IPS-18c (cell line): Measurements from ENCODE around the gene AP1S2.
A peak's percentile ranks its signal among the peaks of the same experiment; 100 is the strongest.

Experiments used
- H3K4me3 ChIP-seq: 2 replicates; pipeline ENCODE4 v1.7.0; 2013; ENCODE audit warnings: low read depth, mild to moderate bottlenecking, low read length, moderate library complexity; ENCODE audit not compliant: insufficient read depth
- H3K9me3 ChIP-seq: one replicate; pipeline ENCODE4 v1.6.1; 2013; ENCODE audit warnings: mild to moderate bottlenecking, low read length, moderate library complexity; ENCODE audit not compliant: control insufficient read depth, insufficient read depth

The AP1S2 gene

DNA sequence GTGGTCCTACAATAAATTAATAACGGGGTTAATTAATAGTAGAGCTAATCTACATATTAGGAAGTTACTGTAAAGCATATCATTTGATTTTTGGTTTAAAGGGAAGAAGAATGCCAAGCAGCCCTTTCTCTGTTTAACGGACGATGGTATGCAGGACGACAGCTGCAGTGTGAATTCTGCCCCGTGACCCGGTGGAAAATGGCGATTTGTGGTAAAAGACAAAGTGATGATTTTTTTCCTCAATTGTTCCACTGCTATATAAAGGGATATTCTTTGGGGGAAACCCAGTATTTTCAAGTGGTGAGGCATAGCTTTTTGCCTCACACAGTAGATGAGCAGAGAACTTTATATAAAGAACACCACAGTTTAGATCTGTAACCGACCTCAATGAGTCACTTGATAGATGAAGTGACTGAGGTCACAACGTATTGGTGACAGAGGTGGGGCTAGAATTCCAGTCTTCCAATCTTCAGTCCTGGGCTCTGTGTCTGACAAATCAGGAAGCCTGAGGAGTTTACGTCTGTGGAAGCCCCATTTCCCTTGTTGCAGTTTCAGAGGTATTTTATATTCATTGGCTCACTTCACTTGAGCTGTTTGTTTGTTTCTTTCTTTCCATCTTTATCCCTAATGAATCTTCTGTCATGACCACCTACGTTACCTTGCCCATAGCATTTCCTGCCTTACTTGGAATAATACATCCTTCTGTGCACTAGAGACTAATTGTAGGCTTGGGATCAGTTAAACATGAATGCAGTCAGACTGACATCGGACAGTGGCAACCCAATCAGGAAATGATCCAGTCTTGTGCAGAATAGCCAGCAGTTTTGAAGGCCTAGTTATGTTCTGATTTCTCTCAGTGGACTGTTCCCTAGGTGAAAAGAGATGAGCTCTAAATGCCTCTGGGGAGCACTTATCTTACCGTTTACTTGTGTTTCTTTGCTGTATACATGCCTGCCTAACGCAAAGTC is 34.2 kb downstream of the AP1S2 start:
- Histone ChIP-seq H3K4me3 (no peak overlapping the region), H3K9me3 (no peaks in the 10 kb centered on the region)

DNA sequence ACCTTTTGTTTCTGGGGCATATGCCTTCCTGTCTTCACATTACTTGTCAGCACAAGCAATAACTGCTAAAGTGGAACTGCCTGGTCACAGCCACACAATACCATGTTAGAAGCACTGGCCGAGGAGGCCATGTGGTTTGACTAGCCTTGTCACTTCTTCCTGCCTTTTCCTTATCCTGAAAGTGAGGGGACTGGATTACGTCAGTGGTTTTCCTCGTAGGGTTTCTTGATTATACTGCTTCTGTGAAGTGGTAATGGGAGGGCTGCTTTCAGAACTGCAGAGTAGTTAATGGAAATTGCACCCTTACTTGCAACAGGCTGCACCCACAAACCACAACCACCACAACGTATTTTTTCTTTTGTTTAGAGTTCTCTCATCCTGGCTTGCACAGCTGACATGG is 37.7 kb downstream of the AP1S2 start:
- Histone ChIP-seq H3K9me3 (no peaks in the 10 kb centered on the region), H3K4me3 (no peak overlapping the region)

DNA sequence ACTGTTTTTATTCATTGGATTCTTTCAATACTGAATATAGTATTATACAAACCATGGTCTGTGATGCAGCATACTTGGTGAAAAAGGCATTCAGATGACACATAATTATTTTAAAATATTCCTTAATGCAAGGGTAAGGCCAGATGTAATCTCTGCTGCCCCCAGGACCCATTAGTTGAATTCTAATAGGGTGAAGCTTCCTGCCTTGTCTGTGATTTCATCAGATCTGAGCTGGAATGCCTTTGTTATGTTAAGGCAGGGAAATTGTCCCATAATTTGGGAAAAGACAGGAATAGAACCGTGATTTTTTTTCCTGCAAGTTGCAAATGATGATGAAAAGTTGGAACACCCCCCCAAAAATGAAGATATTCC is 38.2 kb downstream of the AP1S2 start:
- Histone ChIP-seq H3K4me3 (no peak overlapping the region), H3K9me3 (no peaks in the 10 kb centered on the region)

DNA sequence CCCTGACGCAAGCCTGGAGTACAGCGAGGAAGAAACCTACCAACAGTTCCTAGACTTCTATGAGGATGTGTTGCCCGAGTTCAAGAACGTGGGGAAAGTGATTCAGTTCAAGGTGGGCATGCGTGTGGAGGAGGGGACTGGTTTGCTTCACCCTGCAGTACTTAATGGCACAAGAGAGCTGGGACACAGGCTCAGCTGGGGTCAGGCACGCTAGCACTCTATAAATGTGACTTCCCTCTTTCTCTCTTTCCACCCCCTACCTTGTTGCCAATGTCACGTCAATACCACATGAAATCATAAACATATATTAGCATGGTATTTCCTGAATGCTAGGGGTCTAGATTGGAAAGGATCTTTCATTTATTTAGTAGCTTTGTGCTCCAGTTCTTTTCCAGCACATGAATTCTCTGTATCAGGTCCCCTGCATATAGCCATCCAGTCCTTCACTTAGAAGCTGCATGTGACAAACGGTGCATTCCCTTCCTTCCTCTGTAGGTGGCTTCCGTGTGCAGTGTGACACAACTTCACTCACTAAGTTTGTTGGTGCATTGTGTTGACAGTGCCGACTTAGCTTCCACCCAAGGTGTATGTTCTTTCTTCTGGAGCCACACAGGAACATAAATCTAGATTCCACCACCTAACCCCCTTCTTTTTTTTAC is 38.7 kb downstream of the AP1S2 start:
- H3K9me3 ChIP-seq, result no peaks in the 10 kb centered on the region
- no peak overlapping the region for H3K4me3 ChIP-seq

DNA sequence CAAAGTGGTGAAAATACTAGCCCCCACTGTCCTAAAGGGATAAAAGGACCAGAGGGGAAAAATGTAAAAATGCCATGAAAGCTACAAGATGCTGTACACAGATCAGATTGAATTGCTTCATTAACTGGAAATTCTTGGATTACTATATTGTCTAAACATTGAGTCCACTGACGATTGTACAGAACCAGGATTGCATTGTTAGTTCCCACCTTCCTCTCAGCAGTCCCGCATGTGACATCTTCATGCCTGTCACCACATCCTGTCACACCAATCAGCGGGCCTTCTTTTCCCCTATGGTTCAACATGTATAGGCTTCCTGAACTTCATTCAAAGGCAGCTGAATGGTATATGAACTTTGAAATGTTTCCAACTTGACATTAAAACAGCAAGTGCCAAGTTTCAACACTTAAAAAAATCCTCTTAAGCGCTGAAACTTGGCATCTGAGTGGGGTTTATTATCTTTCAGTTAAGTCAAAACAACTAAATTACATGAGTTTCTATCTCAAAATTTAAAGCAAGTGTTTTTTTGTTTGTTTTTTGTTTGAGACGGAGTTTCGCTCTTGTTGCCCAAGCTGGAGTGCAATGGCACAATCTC is 39.7 kb downstream of the AP1S2 start:
- H3K9me3 ChIP-seq, result no peaks in the 10 kb centered on the region

DNA sequence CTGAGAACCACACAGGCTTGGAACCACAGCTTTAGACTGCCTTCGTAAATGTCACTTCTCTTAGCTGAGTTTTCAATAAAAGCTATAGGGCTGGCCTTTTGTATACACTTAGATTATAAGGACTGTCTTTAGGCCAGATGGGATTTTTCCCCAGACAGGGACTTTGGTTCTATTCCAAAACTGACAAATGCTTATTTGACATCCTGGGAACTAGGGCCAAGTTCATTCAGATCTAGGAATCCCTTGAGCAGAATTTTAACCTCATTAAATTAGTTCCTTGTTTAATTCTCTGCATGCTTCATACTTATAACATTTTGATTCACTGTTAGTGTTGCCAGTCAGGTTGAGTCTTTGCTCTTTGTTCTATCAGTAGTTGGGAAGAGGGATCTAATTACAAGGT is 41.2 kb downstream of the AP1S2 start:
- H3K4me3 ChIP-seq, result no peak overlapping the region
- no peaks in the 10 kb centered on the region for H3K9me3 ChIP-seq

More for the DNA sequence above, 39.7 kb downstream of the AP1S2 start:
- no peak overlapping the region for H3K4me3 ChIP-seq

DNA sequence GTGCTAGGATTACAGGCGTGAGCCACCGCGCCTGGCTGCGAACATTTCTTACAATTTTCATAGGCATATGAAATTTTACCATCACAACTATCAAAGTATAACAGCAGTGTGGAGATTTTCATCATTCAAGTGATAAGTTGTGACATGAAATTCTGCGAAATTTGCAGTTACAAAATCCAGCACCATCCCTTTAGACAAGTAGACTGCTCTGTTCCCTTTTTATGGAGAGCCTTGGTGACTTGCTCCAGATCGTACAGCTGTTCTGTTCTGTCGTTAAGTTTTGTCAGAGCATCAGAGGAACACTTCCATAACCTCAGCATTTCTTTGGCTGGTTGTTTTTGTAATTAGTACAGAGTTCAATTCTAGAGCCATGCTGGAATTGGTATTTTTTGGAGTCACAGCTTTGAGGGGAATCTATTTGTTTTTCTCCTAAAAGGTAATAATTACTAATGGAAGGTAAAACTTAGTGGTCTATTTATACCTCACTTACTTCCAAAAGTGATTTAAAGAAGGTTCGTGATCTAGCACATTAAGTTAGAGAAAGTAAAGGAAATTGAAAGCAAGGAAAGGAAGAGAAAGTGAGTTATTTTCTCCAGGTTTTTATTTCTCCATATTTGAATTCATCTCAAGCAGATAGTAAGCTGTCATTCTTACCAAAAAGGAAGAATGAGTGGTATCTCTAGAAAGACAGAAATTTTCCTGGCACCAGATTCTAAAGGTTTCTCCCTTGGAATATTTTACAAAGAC is 42.2 kb downstream of the AP1S2 start:
- H3K4me3 ChIP-seq, result no peak overlapping the region
- H3K9me3 ChIP-seq, result no peaks in the 10 kb centered on the region

DNA sequence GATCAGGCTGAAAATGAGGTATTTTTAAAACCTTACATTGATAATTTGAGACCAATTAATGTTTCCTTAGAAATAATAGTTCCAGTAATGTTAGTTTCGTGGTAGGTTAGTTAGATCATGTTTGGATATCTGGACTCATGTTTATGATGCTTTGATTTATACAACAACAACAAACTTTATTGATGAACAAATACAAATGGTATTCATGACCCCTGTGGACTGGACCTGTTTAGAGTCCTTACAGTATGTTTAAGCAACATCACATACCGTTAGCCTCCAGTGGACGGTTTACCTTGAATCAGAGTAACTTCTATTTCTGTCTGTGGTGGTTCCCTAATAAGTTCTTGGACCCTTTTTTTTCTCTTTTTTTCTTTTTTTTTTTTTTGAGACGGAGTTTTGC is 46.4 kb downstream of the AP1S2 start:
- Histone ChIP-seq H3K9me3 (no peaks in the 10 kb centered on the region), H3K4me3 (no peak overlapping the region)

DNA sequence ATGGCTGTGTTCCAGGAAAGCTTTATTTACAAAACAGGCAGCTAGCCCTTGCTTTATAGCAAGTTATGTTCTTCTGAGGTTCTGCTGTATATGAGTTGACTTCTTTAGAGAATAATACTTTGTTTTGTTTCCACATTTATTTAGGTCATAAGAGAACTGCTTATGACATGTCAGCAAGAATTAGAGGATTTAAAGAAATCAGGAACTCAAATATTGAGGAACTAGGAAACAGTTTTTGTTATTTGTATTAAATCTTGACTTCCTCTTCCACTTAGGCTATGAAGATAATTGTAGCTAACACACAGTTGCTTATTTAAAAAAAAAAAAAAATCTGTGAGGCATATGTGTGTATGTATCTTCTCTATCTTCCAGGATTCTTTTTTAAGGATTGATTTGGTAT is 50.0 kb downstream of the AP1S2 start:
- no peaks in the 10 kb centered on the region for H3K9me3 ChIP-seq
- no peak overlapping the region for H3K4me3 ChIP-seq

DNA sequence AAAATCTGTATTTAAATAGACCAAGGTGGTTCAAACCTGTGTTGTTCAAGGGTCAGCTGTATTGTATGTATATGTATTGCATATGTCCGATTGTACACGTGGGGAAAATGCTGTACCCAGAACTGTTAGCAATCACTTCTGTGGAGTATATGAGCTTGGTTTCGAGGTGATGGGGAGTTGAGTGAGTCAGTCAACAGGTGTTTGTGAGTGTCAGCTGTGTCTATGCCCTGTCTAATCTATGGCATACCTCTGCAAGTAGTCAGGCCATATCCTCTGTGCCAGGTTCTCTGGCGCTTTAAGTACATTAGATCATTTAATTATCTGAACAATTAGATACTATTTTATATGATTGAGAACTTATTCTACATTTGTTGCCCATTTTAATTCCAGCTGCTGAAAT is 56.9 kb downstream of the AP1S2 start:
- no peaks in the 10 kb centered on the region for H3K9me3 ChIP-seq
- no peak overlapping the region for H3K4me3 ChIP-seq

DNA sequence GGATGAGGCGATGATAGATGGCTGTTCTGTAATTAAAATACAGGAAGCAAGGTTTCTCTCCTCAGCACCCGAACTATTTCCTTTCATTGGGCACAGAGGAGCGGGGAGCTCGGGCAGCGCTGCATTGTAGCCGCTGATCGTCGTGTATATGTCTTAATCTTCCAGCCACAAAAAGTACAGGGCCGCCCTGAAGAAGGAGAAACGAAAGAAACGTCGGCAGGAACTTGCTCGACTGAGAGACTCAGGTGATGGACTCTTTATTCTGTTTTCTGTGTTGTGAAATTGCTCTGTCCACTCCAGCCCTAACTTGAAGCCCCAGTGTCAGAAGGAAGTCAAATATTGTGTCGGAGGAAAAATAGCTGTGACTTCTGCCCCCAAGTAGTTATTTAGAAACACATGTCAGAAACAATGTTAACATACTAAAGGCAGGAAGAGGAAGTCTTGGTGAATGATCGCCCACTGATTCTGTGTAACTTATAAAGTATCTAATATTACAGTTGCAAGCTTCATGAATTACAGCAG is 63.8 kb downstream of the AP1S2 start:
- peak overlapping the region; percentile 99 for H3K4me3 ChIP-seq
- peaks cover 2% of the 10 kb centered on the region for H3K9me3 ChIP-seq

DNA sequence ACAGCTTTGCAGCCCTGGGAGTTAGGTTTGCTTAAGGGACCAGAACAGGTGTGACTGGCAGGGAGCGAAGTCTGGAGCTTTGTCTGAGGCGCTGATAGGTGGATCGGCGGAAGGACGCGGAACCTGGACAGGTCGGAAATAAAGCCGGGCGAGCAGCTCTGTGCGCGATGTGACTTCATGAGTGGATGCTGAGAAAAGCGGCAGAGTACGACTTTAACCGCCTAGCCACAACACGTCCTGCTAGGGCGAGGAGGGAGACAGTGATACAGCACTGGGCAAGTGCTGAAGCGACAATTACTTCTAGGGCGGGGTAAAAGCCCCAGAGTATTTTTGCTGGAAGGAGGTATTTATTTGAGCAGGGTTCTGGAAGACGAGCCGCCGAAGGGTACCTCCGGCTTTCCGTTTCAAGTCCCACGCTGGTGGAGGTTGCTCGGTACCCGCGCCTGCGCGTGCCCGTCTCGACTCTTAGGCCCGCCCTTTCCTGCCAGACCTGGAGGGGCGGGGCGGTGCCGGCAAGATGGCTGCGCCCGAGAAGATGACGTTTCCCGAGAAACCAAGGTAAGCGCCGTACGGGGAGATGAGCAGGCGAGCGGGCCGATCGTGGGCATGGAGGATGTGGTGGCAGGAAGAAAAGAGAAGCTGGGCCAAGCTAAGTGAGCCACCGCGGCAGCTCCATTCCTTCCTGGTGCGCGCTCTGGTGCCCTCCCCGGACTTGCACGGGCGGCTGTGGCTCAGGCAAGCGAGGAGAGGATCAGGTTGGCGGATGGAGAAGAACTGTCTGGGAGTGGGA is 64.4 kb downstream of the AP1S2 start, which contains the start of gene ZRSR2:
Gene ZRSR2 (plus strand): TSS at position 506 of the 790 bp plus-strand sequence. CDS start 12 bp downstream, at position 518.
- Histone ChIP-seq H3K9me3 (peaks cover 2% of the 10 kb centered on the region), H3K4me3 (peak within 1 kb of the TSS; percentile 99)

DNA sequence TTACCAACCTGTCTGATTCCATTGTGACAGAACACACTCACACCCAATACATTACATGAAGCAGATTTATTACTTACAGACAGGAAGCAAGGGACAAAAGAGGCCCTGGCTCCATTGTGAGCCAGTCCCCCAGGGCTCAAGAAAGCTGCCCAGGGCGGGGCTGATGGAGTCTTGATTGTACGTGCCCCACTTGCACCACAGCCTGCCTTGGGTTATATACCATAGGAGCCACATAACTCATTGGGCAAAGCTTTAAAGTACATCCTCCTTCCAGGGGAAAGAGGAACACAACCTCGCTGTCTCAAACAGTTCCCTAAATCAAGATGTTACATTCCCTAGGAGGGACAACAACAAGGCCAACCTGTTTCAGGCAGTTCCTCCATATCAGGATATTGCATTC is 67.7 kb downstream of the AP1S2 start:
- Histone ChIP-seq H3K4me3 (no peak overlapping the region), H3K9me3 (peaks cover 2% of the 10 kb centered on the region)

DNA sequence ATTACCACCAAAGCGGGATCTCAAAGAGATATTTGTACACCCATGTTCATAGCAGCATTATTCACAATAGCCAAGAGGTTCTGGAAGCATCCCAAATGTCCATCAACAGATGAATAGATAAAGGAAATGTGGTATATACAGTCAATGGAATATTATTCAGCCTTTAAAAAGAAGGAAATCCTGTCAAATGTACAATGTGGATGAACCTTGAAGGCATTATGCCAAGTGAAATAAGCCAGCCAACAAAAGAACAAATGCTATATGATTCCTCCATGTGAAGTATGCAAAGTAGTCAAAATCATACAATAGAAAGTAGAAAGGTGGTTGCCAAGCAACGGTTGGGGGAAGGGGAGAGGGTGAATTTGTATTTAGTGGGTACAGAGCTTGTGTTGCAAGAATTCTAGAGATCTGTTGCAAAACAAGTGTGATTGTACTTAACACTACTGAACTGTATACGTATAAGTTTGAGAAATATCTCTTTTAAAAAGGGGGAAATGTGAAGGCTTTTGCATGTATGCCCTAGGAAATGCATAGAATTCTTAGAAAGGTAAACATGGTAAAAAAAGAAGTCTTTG is 69.3 kb downstream of the AP1S2 start:
- H3K9me3 ChIP-seq, result peaks cover 2% of the 10 kb centered on the region

DNA sequence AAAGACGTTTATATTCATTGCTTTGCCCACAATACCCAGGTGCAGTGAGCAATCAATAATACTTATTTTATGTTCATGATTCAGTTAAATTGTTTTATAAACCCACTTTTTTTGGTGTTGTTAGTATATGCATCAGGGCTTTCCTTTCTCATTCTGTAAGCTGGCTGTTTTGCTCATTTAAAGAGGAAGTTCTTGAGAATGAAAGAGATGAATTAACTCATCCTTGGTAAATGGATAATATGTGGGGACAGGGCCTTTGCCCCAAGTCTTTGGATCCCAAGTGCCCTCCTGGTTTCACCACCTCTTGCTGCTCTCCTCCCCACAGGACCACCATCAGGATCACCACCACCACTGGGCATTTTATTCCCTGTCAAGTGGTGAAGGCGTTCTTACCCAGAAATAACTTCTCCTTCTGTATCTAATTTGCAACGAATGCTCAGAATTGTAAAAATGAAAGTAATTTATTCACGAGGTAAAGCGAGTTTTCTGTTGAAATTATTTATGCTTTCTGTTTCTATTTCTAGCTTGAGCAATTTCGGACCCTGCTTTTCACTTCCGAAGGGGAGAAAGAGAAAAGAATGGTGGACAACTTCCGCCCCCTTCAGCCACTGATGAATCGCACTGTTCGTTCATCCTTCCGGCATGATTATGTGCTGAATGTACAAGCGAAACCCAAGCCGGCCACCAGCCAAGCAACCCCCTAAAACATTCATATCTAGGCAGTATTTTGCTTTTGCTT is 72.5 kb downstream of the AP1S2 start:
- H3K9me3 ChIP-seq, result no peaks in the 10 kb centered on the region
- no peak overlapping the region for H3K4me3 ChIP-seq

More for the DNA sequence above, 69.3 kb downstream of the AP1S2 start:
- no peak overlapping the region for H3K4me3 ChIP-seq
